ENCODE measurements around the gene SNTG2.

Gene SNTG2

DNA sequence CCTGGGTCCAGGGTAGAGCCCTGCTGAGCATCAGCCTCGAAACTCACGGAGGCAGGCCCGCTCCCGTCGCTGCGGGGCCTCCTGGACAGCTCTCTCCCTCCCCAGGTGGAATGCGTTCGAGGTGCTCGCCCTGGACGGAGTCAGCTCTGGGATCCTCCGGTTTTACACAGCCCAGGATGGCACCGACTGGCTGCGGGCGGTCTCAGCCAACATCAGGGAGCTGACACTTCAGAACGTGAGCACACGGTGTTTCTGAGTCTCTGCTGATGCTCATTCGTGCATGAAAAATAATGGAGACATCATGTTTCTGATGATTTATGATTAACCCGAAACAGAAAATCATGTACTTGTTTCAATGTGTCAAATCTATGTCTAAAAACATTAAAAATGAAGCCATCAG lies 287.1 kb downstream of the SNTG2 start:
- no peak for DNase-seq (ENCODE audit: low spot score)

GRCh38 chr2:1238598-1239138 lies 288.0 kb downstream of the SNTG2 start:
- DNase-seq (ENCODE audit: low spot score): no peak

GRCh38 chr2:1245193-1245592 lies 294.5 kb downstream of the SNTG2 start:
- DNase-seq (ENCODE audit: low spot score): no peak

GRCh38 chr2:1246239-1246638 lies 295.6 kb downstream of the SNTG2 start:
- DNase-seq (ENCODE audit: low spot score): no peak

- DNase-seq (ENCODE audit: low spot score): no peak
Observed at GRCh38 chr2:1246991-1247390, 296.3 kb downstream of the SNTG2 start.

DNA sequence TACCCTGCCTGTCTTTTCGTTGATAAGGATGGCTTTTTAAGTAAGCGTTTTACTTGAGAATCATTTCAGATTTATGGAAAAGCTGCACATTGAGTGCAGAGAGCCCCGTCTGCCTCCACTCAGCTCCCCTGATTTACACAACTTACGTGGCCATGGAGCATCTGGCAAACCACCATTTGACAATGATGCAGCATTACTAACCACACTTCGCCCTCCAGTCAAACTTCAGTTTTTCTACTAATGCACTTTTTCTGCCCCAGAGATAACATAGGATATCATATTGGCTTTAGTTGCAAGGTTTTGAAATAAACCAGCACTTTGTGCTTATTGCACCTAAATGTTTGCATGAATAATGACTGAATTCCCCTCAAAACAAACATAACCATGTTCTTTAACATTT lies 297.5 kb downstream of the SNTG2 start:
- DNase-seq (ENCODE audit: low spot score): no peak

GRCh38 chr2:1249897-1250687 lies 299.4 kb downstream of the SNTG2 start:
- no peak for DNase-seq (ENCODE audit: low spot score)

DNA sequence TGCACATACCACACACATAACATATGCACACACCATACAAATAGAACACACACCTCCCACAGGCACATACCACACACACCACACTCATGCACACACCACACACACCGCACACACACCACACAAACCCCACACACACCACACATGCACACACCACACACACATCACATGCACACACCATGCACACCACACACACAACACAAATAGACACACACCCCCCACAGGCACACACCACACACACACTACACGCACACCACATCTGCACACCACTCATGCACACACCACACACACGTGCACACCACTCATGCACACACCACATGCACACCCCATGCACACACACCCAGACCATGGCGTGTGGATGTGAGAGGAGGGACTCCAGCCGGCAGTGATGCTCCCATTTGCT lies 300.9 kb downstream of the SNTG2 start:
- DNase-seq (ENCODE audit: low spot score): no peak

GRCh38 chr2:1253629-1254028 lies 303.0 kb downstream of the SNTG2 start:
- no peak for DNase-seq (ENCODE audit: low spot score)

DNA sequence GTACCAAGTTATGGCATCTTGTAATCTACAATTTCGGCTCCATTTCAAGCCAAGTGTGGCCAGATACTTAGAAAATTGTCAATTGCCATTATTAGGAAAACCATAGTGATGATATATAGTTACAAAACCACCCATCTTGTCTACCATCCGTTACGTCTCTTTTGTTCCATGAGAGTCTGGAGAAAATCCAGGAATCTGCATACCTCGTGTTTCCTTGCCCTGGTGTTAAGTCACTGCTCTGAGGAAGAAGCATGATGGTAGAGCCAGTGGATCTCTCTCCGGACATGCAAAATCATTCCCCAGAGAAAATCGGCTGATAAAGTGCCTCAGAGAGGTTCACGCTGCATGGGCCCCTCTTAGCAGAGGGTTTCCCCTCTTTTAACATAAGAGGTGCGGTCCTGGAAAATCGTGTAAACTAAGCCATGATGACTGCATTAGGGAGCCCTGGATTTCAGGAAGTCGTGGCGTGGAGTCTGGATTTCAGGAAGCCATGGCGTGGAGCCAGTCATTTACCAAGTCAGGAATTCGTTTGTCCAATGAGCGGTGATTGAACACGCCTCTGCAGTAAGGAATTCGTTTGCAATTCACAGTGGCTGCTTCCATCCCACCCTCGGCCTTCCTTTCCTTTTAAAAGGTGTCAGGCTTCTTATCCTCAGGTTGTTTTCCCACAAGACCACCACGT lies 304.2 kb downstream of the SNTG2 start:
- DNase-seq (ENCODE audit: low spot score): no peak

DNA sequence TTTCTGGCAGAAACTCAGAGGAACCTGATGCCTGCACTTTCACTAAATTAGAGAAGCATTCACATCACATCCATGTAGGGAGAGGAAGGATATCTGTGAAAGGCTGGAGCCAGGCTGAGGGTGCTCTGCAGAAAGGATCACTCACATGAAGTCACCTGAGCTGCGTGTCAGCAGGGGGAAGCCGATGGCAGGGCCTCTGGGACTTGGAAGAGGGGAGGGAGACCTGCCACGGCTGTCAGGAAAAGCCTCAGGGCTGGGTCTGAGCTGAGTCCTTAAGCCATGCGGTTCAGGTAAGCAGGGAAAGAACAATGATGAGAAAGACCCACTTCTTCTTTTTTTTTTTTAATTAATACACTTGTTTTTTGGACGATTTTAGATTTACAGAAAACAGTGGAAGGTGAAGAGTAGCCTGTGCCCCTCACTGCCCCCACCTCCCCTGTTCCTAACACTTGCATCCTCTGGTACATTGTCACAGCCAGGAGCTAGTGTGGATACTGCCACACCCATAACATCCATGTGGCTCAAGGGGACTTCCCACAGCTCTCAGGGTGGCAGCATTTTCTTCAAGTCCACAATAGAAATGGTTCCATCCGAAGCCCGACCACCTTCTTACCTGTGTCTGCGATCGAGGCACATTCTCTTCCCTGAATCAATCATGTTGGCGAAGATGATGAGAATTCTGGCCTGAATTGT lies 306.1 kb downstream of the SNTG2 start:
- DNase-seq (ENCODE audit: low spot score): no peak

GRCh38 chr2:1257334-1257733 lies 306.7 kb downstream of the SNTG2 start:
- no peak for DNase-seq (ENCODE audit: low spot score)

GRCh38 chr2:1259746-1260145 lies 309.1 kb downstream of the SNTG2 start:
- DNase-seq (ENCODE audit: low spot score): no peak

GRCh38 chr2:1262609-1263008 lies 312.0 kb downstream of the SNTG2 start:
- DNase-seq (ENCODE audit: low spot score): no peak

- DNase-seq (ENCODE audit: low spot score): no peak
Observed at GRCh38 chr2:1265454-1265853, 314.8 kb downstream of the SNTG2 start.

- DNase-seq (ENCODE audit: low spot score): no peak
Observed at GRCh38 chr2:1266351-1266750, 315.7 kb downstream of the SNTG2 start.

- no peak for DNase-seq (ENCODE audit: low spot score)
Observed at GRCh38 chr2:1268034-1268433, 317.4 kb downstream of the SNTG2 start.

DNA sequence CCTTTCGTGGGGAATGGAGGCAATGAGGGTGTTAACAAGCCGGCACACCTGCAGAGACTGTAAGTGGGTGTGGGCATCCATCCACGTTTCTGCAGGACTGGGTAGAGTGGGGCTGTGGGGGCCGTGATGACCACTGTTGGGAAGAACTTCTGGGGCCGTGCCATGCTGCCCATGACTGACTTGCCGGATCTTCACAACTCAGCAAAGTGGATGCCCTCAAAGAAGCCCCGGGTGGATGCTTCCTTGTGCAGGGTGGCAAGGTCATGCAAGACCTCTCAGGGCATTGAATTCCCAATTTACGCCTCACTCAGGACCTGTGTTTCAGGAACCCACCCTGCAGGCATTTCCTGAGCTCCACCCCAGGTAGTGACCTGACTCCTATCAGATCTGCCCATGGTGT lies 319.2 kb downstream of the SNTG2 start:
- DNase-seq (ENCODE audit: low spot score): no peak

DNA sequence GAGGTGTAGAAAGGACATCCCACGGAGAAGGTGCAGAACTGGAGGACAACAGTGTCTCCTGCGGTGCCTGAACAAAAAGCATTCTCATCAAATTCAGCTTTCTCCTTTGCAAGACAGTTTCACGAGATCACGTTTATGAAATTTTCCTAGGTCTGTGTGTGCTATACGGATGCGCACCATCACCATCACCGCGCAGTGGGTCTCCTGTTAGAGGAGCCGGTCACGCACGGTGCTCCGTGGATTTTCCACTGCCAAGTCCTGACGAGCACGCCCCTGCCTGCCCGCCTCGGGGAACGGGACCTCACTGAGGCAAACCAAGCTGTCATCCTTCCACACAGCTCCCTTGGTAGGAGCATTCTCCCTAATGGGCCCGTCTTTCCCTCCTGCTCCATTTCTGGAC lies 322.2 kb downstream of the SNTG2 start:
- no peak for DNase-seq (ENCODE audit: low spot score)

DNA sequence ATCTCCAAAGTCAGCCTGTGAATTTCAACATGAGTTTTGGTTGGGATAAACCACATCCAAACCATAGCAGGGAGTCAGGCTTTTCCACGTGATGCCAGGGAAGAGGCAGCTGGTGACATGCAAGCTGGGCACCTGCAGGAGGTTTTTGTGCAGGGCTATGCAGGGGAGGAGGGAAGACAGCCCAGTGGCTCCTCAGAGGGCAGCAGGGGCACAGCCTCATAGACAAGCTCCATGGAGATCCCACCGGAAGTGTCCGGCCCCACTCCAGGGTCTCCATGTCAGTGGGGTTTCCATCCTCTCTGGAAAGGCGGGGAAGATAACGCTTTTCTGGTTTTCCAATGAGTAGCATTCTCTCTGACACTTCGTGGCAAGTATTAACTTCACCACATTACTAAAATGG lies 327.0 kb downstream of the SNTG2 start:
- DNase-seq (ENCODE audit: low spot score): no peak

DNA sequence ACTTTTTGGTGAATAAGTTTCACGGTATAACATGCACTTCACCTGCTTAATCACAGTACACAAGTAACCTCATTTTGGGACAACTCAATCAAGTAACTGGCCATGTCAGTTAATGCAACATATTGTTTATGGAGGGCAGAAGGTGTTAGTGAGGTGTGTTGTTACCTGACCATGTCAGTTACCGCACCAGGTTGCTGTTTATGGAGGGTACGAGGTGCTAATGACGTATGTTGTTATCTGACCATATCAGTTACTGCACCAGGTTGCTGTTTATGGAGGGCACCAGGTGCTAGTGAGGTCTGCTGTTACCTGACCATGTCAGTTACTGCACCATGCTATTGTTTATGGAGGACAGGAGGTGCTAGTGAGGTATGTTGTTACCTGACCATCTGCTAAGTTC lies 327.5 kb downstream of the SNTG2 start:
- no peak for DNase-seq (ENCODE audit: low spot score)

- no peak for DNase-seq (ENCODE audit: low spot score)
Observed at GRCh38 chr2:1278861-1279260, 328.2 kb downstream of the SNTG2 start.

DNA sequence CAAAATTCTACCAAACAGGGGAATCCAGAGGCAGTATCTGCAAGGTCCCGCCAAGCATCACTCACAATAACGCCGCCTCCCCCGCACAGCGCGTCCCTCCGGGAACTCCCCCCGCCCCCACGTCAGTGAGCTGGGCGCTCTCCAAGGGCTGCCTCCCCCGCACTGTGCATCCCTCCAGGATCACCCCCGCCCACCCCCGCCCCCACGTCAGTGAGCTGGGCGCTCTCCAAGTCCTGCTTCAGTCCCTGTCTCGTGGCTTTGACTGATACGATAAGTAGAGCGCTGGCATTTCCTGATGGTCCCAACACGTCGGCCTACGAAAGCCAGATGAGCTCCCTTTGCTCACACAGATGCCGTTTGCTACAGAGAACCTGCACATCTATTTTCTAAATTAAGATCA lies 331.9 kb downstream of the SNTG2 start:
- no peak for DNase-seq (ENCODE audit: low spot score)

Measured in GM03348 (cell line).